HG02943 (cell line): Measurements from ENCODE around the gene SIAH2.
A peak's percentile ranks its signal among the peaks of the same experiment; 100 is the strongest.
"Not testable (repeated sequence)": the region's sequence is repeated elsewhere in the genome, so short reads cannot be mapped to it uniquely, and the experiment has no call there.

Experiments
- ATAC-seq: cut with Tn5 transposase; IDR thresholded peaks from one replicate; pipeline ENCODE4 v1.9.1; 2021; ENCODE audit warnings: mild to moderate bottlenecking, low read depth, moderate library complexity; ENCODE audit not compliant: unreplicated experiment

Gene SIAH2, protein sequence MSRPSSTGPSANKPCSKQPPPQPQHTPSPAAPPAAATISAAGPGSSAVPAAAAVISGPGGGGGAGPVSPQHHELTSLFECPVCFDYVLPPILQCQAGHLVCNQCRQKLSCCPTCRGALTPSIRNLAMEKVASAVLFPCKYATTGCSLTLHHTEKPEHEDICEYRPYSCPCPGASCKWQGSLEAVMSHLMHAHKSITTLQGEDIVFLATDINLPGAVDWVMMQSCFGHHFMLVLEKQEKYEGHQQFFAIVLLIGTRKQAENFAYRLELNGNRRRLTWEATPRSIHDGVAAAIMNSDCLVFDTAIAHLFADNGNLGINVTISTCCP

DNA sequence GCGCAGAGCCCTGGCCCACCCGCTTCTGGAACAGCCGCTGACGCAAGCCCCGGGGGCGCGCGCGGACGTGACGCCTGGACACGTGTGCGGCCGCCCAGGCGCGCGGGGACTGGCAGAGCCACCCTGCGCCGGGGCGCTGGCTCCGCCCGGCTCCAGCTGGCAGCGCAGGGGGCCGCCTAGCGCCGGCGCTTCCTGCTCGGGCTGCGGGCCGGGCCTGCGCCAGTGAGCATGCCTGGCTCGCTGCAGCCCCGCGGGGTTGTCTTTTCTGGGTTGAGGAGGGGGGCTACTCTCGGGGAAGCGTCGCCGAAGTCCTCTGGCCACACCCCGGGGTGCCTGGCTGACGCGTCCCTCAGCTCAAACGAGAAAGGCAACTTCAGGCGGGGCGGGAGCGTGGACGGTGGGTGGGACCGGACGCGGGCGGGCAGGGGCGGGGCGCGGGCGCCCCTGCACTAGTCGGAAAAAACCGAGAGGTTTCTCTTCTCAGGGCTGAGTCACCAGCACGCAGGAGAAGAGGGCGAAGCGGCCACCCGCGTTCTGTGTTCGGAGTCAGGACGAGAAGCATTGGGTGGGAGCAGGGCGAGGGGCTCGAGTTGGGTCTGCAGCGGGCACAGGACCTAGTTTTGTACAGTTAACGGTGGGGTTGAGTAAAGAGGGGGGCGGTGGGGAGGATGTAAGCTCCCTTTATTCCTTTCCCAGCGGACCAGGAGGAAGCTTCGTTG is at the start of gene SIAH2:
Gene SIAH2, minus strand, starts transcription at position 48 of the 719 bp plus-strand sequence. CDS start 320 bp downstream, outside the sequence.
- ATAC-seq = peak; percentile 61

DNA sequence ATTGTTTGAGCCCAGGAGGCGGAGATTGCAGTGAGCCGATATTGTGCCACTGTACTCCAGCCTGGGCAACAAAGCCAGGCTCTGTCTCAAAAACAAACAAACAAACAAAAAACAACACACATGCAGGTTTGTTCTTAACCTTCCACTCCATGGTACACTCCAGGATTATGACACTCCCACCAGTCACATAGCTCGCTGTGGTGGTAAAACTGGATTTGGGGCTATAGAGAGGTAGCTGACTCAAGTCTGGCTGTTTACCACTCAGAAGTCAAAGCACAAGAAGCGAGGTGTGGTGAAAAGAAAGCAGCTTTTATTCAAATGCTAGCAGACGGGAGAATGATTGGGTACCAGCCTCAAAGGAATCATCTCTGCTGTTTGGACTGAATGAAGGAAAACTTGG is 49.0 kb upstream of the SIAH2 start:
- ATAC-seq = no peak

DNA sequence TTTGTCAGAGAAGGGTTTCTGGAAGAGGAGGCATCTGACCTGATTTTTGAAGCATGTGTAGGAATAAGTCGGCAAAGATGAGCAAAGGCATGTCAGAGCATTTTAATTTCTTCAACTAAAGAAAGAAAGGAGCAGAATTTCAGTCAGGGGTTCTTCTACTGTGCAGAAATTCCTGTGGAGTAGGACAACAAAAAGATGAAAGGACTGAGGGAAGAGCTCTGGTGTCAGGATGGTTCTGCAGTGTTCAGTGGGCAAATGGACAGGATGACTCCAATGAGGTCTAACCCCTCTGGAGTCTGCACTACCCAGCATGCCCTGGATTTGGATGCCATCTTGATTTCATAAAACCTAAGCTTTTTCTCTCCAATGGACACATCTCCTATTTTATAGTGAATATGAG is 47.7 kb upstream of the SIAH2 start:
- ATAC-seq = no peak

DNA sequence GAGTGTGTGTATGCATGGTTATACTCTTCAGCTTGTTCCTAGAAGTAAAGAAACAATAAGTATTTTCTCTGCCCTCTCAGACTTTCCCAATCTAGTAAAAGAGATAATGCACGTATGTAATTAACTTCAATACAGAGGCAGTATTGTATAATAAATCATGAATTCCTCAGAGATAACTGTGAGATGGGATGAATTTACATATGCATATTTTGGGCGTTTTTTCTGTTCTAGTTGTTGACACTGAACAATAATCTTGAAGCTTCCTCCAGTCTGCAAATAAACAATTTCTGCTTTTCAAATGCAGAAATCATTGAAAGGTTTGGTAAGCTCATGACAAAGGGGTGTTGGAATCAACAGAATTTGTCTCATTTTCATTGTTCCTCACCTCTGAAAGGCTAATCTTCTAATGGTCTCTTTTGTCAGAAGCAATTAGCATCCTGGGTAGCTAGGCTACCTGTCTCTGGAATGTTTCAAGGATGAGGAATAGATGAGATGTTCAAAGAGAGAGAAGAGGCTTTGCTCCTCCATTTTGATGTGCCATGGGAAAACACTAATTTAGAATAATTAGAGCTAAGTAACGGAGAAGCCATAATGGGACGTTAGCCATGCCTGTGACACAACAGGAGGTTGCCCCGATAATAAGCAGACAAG is 43.3 kb upstream of the SIAH2 start:
- ATAC-seq = no peak

DNA sequence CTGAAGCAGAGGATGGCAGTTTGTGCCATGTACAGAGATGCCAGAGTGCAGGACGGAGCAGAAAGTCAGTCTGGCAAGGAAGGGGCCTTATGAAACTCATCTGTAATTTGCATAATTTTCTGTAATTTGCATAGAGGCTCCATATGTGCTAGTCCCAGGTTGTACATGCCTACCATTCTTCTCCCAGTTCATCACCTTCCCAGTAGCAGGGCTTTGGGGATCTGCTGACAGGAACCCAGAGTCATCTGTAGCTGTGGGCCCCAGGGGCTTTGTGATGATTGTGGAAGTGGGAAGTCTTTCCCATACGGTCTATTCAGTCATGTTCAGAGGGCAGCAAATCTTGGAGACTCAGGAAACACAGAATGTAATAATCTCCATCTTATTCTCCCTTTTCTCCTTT is 42.4 kb upstream of the SIAH2 start:
- ATAC-seq = no peak

DNA sequence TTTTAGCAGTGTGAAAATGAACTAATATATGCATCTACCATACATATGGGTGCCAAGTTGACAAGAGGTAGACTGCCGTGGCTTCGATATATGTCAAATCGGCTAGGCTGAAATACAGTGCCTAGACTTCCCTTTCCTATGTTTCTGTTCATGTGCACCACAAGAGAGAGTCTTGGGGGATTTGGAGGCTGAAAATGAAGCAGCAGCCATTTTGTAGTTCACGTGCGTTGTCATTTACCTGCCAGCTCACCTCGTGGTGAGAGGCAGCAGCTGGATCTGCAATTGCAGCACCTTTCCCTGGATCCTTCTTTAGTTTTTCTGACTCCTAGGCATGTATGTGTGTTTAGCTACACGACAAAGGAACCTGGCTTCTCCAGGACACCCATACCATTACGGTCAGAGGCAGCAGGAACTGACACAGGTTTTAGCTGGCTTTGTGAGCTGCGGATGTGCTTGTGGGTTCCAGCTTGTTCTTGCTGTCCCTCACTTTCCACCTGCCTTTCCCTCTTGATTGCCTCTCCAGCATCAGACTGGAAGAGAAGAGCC is 40.5 kb upstream of the SIAH2 start:
- ATAC-seq = no peak

DNA sequence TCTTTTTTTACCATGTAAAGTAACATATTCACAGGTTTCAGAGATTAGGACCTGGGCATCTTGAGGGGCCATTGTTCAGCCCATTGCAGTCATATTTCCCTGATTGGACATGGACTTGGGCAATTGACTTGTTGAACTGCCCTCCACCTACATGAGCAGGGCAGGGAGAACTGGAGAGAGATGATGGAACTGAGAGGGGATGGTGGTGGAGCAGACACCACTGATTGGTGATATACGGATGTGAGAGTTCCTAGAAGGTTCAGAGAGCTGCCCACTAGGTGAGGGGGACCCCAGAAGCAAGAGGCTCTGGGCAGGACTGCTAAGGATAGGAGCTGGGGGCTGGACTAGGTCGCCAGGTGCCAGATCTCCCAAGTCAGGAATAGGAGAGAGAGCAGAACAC is 37.8 kb upstream of the SIAH2 start:
- no peak for ATAC-seq

DNA sequence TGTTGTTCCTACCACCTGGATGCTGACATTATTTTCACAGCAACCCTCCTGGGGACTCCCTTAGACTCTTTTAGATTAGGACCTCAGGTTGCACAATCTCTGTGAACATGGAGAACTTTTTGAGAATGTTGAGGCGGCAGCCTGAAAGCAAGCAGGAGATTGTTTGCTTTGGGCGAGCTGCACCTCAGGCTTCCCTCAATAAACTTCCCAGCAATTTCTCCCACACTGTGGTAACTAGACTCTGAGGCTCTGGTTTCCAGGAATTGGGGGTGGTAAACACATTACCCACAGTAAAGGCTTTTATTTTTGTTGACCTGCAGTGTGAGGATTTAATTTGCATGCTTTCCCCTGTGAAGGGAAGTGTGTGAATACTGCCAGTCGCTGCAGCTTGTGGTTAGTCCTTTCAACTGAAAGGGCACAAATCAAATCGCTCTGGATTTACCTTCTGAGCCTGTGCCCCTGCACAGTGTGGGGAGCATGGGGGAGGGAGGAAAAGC is 35.2 kb upstream of the SIAH2 start:
- no peak for ATAC-seq

DNA sequence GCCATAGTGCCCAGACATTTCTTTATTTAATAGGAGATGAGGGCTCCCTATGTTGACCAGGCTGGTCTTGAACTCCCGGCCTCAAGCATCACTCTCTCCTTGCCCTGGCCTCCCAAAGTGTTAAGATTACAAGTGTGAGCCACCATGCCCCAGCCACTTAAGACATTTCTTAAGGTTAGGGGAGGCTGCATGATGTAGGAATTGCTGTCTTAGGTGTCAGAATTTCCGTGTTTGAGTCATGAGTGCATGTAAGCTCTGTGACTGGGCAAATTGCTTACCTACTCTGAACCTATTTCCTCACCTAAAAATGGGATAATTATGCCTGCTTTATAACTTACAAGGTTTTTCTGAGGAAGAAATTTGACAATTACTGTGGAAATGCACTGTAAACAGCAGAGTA is 34.2 kb upstream of the SIAH2 start:
- ATAC-seq = no peak

DNA sequence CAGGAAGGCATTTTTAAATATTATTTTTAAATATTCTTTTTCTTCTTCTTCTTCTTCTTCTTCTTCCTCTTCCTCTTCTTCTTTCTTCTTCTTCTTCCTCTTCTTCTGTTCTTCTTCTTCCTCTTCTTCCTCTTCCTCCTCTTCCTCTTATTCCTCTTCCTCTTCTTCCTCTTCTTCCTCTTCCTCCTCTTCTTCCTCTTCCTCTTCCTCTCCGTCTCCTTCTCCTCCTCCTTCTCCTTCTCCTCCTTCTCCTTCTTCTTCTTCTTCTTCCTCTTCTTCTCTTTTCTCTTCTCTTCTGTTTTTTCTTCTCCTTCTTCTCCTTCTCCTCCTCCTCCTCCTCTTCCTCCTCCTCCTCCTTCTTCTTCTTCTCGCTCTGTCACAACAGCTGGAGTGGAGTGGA is 33.6 kb upstream of the SIAH2 start:
- ATAC-seq = not testable (repeated sequence)

DNA sequence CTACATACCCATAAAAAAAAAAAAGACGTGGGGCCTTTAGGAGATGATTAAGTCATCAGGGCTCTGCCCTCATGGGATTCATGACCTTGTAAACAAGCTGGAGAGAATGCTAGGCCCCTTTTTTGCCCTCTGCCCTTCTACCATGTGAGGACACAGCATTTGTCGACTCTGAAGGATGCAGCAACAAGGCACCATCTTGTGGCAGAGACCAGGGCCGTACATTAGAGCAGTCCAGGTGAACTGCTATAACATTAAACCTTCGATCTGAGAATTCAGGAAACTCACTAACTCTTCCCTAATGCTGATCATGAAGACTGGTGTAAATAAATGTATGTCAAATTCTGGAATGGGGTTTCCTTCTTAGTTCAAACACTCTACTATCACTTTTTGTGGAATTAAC is 30.7 kb upstream of the SIAH2 start:
- ATAC-seq = no peak

DNA sequence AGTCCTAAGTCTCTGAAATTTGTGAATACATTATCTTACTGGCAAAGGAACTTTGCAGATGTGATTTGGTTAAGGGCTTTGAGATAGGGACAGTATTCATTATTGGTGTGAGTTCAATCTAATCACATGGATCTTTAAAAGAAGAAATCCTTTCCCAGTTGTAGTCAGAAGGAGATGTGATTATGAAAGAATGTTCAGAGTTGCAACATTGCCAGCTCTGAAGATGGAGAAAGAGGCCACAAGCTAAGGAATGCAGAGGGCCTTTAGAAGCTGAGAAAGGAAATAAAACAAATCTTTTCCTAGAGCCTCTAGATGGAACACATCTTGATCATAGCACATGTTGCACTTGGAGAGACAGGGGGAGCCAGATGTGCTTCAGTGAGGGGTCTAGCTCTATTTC is 27.7 kb upstream of the SIAH2 start:
- no peak for ATAC-seq

DNA sequence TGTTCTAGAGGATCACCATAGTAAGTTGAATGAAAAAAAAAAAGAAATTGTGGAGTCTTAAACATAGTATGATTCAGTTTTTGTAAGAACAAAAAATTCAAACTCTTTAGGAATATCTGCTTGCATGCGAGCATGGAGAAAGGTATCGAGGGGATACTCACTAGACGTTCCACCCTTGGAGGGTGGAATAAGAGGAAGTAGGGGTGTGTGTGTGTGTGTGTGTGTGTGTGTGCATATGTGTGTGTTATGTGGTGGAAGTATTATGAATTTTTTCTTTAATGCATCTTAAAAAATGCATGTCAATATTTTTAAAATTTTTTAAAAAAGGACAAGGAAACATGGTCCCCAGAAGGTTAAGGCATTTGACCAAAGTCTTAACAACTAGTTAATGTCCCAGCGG is 26.5 kb upstream of the SIAH2 start:
- no peak for ATAC-seq

DNA sequence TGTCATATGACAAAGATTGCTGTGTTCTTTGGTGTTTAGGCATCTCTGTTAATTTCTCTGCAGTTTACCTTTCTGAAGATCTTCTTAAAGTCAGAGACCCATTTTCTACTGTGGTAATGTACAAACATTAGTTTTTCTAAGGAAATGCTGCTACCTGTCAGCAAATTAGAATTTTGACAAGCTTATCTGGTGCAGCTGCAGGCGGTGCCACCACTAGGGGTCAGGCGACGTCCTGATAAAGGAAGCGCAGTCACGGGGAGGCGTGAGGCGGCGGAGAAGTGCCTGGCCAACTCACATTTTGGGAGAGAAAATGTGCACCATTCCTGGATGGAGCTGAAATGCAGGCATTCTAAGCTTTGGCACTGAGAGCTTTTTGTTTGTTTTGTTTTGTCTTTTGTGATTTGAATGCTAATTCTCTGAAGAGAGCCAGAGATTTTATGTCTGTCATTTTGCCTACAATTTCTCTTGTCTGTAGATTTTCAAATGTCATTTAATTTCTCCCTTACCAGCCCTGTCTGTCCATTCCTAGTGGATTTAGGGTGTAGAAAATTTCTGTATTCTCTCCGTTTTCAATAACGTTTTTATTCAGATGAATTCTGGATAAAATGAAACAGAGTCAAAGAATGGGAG is 24.9 kb upstream of the SIAH2 start:
- no peak for ATAC-seq

DNA sequence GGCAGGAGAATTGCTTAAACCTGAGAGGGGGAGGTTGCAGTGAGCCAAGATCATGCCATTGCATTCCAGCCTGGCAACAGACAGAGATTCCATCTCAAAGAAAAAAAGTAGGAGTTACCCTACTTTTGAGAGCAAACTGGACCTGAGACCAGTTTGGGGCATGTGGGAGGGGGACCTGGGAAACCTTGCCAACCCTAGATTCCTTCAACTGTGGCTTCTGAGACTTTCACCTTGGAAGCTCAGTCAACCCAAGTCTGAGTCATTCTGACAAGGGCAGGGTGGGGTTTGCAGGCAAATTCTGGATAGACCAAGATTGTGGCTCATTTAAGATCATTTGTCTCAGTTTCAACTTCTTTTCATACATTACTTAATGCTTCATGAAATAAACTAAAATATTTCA is 23.8 kb upstream of the SIAH2 start:
- ATAC-seq = no peak

DNA sequence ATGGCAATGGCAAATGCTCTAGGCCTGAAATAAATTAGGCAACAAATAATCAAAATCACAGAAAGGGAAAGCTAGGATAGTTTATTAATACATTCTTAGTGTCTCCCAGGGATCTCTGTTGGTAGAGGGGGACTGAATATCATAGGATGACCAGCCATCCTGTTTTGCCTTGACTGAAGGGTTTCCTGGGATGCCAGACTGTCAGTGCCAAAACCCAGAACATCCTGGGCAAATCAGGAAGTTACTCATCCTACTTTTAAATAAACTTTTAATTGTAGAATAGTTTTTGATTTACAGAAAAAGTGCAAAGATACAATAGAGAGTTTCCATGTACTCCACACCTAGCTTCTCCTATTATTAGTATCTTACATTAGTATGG is 21.8 kb upstream of the SIAH2 start:
- no peak for ATAC-seq

DNA sequence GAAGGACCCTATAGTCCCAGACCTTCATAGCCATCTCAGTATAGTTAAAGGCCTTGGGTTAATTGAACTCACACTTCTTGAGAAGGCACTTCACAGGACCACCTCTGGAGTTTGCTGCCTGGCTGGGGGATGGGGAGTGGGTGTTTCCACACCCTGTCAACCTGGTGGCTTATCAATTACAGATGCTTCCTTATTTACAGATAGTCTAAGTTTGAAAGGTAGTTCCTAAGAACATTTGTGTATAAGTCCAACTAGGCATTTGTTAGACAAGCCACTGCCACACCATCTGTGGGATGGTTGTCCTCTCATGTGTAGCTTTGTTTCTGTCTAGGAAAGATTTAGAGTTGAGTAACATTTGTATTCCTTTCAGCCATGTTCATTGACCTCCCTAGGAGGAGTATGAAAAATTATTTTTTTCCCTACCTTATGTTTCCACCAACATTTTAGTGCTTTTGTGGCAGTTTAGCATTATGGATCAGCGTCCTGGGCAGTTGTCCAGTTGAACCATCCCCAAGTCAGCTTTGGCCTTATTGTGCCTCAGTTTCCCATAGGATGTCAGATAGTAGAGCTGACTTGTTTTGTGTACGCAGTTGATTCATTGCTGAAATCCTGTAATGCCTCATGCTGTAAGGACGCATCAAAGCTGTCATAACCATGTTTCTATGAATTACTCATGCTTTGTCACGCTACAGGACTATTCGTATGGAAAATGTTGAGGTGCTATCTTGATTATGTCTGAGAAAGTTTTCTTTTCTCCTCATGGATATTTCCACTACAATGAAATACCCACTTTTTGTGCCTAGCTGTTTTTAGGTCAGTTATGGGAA is 21.2 kb upstream of the SIAH2 start:
- ATAC-seq = no peak

DNA sequence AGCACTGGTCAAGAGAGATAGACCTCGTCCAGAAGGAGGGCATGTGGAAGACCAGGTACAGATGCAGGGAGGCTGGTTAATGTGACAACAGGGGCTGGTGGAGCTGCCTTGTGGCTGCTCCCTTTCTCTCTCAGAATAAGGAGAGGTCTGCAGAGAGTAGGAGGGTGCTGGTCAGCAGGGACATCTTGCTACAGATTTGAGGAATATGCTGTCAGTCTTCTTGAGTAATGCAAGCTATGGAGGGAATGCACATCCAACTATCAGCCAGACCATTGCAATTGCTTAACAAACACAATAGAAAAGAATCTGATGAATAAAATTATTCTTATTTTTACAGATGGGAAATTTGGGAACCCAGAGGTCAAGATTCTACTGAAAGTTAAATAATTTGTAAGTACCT is 20.3 kb upstream of the SIAH2 start:
- no peak for ATAC-seq

DNA sequence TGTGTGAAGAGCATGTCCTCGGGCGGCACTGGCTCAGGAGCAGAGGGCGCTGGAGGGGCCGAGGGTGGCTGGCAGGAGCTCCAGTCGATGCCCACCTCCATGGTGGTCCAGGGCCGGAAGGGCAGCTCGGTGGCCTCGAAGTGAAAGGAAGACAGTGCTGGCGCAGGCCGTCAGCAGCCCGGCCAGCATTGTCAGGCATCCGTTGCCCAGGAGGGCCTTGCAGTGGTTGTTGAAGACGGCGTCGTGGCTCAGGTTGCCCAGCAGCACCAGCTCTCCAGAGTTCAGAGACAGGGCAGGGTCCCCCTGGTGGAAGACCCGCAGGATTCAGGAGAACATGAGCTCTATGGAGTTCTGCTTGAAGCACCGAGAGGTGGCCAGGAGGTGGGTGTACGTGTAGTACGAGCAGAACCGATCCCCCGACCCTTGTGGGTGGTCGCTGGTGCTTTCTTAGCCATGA is 16.5 kb upstream of the SIAH2 start:
- ATAC-seq = no peak
